Esophagus mucosa (tissue), 1 donor: ENCODE measurements around the gene ARRDC2. TPM values are rescaled to one million over a fixed set of nuclear protein-coding genes. Genes with fewer than 3 reads are reported as not detected.

Source experiments
- ATAC-seq: fragments of 200-7000 bp; cut with Tn5 transposase; one replicate; pipeline ENCODE4 v1.9.1; 2020
- total RNA-seq: library from RNA; stranded (reverse); gene quantifications from one replicate; pipeline ENCODE4 v1.2.4, GENCODE V29; 2023
- donor health status: DM: yes; HTN: yes; CAD: no.

The ARRDC2 gene
- total RNA-seq, 1 donor from 2014 or later: 6.3 TPM

GRCh38 chr19:18059297-18059696 lies 51.3 kb downstream of the ARRDC2 start:
- no peak for ATAC-seq

- ATAC-seq: no peak
Observed at GRCh38 chr19:18059902-18060301, 51.9 kb downstream of the ARRDC2 start.

GRCh38 chr19:18060472-18060871 lies 52.5 kb downstream of the ARRDC2 start:
- no peak for ATAC-seq

GRCh38 chr19:18062028-18062427 lies 54.1 kb downstream of the ARRDC2 start:
- no peak for ATAC-seq

GRCh38 chr19:18063463-18063862 lies 55.5 kb downstream of the ARRDC2 start:
- no peak for ATAC-seq

Other genes starting within 250 kb of the ARRDC2 start
- 19.4 TPM for gene B3GNT3, start 213.0 kb upstream of the ARRDC2 start, total RNA-seq
- gene INSL3, start 186.7 kb upstream of the ARRDC2 start, total RNA-seq: not detected
- 2.0 TPM for gene JAK3, start 160.2 kb upstream of the ARRDC2 start, total RNA-seq
- gene RPL18A, start 148.3 kb upstream of the ARRDC2 start, total RNA-seq: 2,571 TPM
- gene SLC5A5, start 136.2 kb upstream of the ARRDC2 start, total RNA-seq: not detected
- 52.5 TPM for gene CCDC124, start 75.2 kb upstream of the ARRDC2 start, total RNA-seq
- gene KCNN1, start 41.1 kb upstream of the ARRDC2 start, total RNA-seq: not detected
- 0.36 TPM for gene IL12RB1, start 78.8 kb downstream of the ARRDC2 start, total RNA-seq
- 3.2 TPM for gene MAST3, start 89.6 kb downstream of the ARRDC2 start, total RNA-seq
- 35.6 TPM for gene PIK3R2, start 145.0 kb downstream of the ARRDC2 start, total RNA-seq
- 17.0 TPM for gene IFI30, start 165.6 kb downstream of the ARRDC2 start, total RNA-seq
- 6.8 TPM for gene MPV17L2, start 185.0 kb downstream of the ARRDC2 start, total RNA-seq
- 1.1 TPM for gene RAB3A, start 195.9 kb downstream of the ARRDC2 start, total RNA-seq
- gene PDE4C, start 218.3 kb downstream of the ARRDC2 start, total RNA-seq: 0.16 TPM